ENCODE results near the gene TIGAR. TPM values are rescaled to one million over a fixed set of nuclear protein-coding genes. Genes with fewer than 3 reads are reported as not detected.

TIGAR gene
- total RNA-seq, 1 donor from 2014 or later = 16.5 TPM

GRCh38 chr12:4393211-4393610, 72.2 kb downstream of the TIGAR start:
- intact Hi-C loops (cut with DNase I) = no loop called here
- DNase-seq (ENCODE audit: missing footprints) (no peak), ATAC-seq (no peak)

GRCh38 chr12:4395818-4396217, 74.8 kb downstream of the TIGAR start:
- intact Hi-C loops (cut with DNase I) = no loop called here
- DNase-seq (ENCODE audit: missing footprints) = no peak
- ATAC-seq = no peak

- no peak for ATAC-seq
- DNase-seq (ENCODE audit: missing footprints) = no peak
- intact Hi-C loops (cut with DNase I) = no loop called here
These were observed 80.1 kb downstream of the TIGAR start for GRCh38 chr12:4401117-4401516.

- ATAC-seq (no peak), DNase-seq (ENCODE audit: missing footprints) (no peak)
- intact Hi-C loops (cut with DNase I) = no loop called here
These were observed 82.0 kb downstream of the TIGAR start for GRCh38 chr12:4402996-4403395.

Other genes starting within 250 kb of the TIGAR start
- gene CCND2, start 47.5 kb upstream of the TIGAR start, total RNA-seq = 214 TPM
- not detected for gene FGF23, start 58.5 kb downstream of the TIGAR start, total RNA-seq
- not detected for gene FGF6, start 124.6 kb downstream of the TIGAR start, total RNA-seq
- gene RAD51AP1, start 217.7 kb downstream of the TIGAR start, total RNA-seq = 1.5 TPM
- 22.7 TPM for gene DYRK4, start 241.0 kb downstream of the TIGAR start, total RNA-seq

Data from Right ventricle myocardium inferior (tissue), 1 donor.